ENCODE results near the gene CEP126.

- TF ChIP-seq EP300 (IDR thresholded peaks at IDR 0.05): no peak
- no peak for TF ChIP-seq POLR2A (IDR thresholded peaks at IDR 0.05)
- TF ChIP-seq, protein P1, sequence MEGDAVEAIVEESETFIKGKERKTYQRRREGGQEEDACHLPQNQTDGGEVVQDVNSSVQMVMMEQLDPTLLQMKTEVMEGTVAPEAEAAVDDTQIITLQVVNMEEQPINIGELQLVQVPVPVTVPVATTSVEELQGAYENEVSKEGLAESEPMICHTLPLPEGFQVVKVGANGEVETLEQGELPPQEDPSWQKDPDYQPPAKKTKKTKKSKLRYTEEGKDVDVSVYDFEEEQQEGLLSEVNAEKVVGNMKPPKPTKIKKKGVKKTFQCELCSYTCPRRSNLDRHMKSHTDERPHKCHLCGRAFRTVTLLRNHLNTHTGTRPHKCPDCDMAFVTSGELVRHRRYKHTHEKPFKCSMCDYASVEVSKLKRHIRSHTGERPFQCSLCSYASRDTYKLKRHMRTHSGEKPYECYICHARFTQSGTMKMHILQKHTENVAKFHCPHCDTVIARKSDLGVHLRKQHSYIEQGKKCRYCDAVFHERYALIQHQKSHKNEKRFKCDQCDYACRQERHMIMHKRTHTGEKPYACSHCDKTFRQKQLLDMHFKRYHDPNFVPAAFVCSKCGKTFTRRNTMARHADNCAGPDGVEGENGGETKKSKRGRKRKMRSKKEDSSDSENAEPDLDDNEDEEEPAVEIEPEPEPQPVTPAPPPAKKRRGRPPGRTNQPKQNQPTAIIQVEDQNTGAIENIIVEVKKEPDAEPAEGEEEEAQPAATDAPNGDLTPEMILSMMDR (IDR thresholded peaks at IDR 0.05): no peak
- no peak for TF ChIP-seq POLR2AphosphoS5 (IDR thresholded peaks at IDR 0.05)
These were observed 16.9 kb downstream of the CEP126 start for GRCh38 chr11:101931692-101932091.
